Measurements from ENCODE around the gene FCF1. TPM values are rescaled to one million over a fixed set of nuclear protein-coding genes. Genes with fewer than 3 reads are reported as not detected.

Gene FCF1
- total and polyA plus RNA-seq, 2 of the 13 experiments (the other 11 are each of a cell fraction or from before 2014, with no cell fraction given): 31.0 to 44.4 TPM

- TF ChIP-seq, protein P1, sequence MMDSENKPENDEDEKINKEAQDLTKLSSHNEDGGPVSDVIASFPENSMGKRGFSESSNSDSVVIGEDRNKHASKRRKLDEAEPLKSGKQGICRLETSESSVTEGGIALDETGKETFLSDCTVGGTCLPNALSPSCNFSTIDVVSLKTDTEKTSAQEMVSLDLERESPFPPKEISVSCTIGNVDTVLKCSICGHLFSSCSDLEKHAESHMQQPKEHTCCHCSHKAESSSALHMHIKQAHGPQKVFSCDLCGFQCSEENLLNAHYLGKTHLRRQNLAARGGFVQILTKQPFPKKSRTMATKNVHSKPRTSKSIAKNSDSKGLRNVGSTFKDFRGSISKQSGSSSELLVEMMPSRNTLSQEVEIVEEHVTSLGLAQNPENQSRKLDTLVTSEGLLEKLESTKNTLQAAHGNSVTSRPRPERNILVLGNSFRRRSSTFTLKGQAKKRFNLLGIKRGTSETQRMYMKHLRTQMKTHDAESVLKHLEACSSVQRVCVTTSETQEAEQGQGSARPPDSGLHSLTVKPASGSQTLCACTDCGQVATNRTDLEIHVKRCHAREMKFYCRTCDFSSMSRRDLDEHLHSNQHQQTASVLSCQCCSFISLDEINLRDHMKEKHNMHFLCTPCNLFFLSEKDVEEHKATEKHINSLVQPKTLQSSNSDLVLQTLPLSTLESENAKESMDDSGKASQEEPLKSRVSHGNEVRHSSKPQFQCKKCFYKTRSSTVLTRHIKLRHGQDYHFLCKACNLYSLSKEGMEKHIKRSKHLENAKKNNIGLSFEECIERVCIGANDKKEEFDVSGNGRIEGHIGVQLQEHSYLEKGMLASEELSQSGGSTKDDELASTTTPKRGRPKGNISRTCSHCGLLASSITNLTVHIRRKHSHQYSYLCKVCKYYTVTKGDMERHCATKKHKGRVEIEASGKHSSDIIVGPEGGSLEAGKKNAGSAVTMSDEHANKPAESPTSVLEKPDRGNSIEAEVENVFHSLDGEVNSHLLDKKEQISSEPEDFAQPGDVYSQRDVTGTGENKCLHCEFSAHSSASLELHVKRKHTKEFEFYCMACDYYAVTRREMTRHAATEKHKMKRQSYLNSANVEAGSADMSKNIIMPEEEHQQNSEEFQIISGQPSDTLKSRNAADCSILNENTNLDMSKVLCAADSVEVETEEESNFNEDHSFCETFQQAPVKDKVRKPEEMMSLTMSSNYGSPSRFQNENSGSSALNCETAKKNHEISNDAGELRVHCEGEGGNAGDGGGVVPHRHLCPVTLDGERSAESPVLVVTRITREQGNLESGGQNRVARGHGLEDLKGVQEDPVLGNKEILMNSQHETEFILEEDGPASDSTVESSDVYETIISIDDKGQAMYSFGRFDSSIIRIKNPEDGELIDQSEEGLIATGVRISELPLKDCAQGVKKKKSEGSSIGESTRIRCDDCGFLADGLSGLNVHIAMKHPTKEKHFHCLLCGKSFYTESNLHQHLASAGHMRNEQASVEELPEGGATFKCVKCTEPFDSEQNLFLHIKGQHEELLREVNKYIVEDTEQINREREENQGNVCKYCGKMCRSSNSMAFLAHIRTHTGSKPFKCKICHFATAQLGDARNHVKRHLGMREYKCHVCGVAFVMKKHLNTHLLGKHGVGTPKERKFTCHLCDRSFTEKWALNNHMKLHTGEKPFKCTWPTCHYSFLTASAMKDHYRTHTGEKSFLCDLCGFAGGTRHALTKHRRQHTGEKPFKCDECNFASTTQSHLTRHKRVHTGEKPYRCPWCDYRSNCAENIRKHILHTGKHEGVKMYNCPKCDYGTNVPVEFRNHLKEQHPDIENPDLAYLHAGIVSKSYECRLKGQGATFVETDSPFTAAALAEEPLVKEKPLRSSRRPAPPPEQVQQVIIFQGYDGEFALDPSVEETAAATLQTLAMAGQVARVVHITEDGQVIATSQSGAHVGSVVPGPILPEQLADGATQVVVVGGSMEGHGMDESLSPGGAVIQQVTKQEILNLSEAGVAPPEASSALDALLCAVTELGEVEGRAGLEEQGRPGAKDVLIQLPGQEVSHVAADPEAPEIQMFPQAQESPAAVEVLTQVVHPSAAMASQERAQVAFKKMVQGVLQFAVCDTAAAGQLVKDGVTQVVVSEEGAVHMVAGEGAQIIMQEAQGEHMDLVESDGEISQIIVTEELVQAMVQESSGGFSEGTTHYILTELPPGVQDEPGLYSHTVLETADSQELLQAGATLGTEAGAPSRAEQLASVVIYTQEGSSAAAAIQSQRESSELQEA (CRISPR knock-in tag; IDR thresholded peaks at IDR 0.05; ENCODE audit: not compliant biosample characterization): peak; percentile 75
- TF ChIP-seq GATAD1 (CRISPR knock-in tag; IDR thresholded peaks at IDR 0.05) (peak; percentile 91), TSC22D2 (CRISPR knock-in tag; IDR thresholded peaks at IDR 0.05; ENCODE audit: borderline replicate concordance) (no peak; the same call in 1 of the 2 replicates), RFXANK (CRISPR knock-in tag; IDR thresholded peaks at IDR 0.05) (no peak), GLMP (CRISPR knock-in tag; IDR thresholded peaks at IDR 0.05; ENCODE audit: borderline replicate concordance) (no peak), ONECUT2 (CRISPR knock-in tag; IDR thresholded peaks at IDR 0.05) (0 out of 2 replicates have a peak, but pooled peaks have one; percentile 10), ELF1 (CRISPR knock-in tag; IDR thresholded peaks at IDR 0.05) (peak; percentile 66), TARDBP (CRISPR knock-in tag; IDR thresholded peaks at IDR 0.05) (peak; percentile 39), RBM39 (IDR thresholded peaks at IDR 0.05; ENCODE audit: low read depth, low read length, poor library complexity, severe bottlenecking) (peak; percentile 37), ZNF766 (CRISPR knock-in tag; IDR thresholded peaks at IDR 0.05; ENCODE audit: borderline replicate concordance) (peak; percentile 92), U2AF2 (IDR thresholded peaks at IDR 0.05; ENCODE audit: low read depth, low read length) (no peak), ZBTB33 (CRISPR knock-in tag; IDR thresholded peaks at IDR 0.05) (no peak), ZFYVE20 (CRISPR knock-in tag; IDR thresholded peaks at IDR 0.05; ENCODE audit: borderline replicate concordance, low read depth) (no peak)
- TF ChIP-seq, protein P2, sequence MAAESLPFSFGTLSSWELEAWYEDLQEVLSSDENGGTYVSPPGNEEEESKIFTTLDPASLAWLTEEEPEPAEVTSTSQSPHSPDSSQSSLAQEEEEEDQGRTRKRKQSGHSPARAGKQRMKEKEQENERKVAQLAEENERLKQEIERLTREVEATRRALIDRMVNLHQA (CRISPR knock-in tag; IDR thresholded peaks at IDR 0.05): no peak
- TF ChIP-seq, protein P3, sequence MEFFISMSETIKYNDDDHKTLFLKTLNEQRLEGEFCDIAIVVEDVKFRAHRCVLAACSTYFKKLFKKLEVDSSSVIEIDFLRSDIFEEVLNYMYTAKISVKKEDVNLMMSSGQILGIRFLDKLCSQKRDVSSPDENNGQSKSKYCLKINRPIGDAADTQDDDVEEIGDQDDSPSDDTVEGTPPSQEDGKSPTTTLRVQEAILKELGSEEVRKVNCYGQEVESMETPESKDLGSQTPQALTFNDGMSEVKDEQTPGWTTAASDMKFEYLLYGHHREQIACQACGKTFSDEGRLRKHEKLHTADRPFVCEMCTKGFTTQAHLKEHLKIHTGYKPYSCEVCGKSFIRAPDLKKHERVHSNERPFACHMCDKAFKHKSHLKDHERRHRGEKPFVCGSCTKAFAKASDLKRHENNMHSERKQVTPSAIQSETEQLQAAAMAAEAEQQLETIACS (CRISPR knock-in tag; IDR thresholded peaks at IDR 0.05): peak; percentile 70
These were observed 50.2 kb downstream of the FCF1 start, which contains the start of gene YLPM1 (continued) for GRCh38 chr14:74762917-74763802.
